Fibroblast of villous mesenchyme (primary cell): ENCODE measurements around the gene CHRNA4. TPM values are rescaled to one million over a fixed set of nuclear protein-coding genes. Genes with fewer than 3 reads are reported as not detected.

Source experiments
- DNase-seq: peaks from one replicate; pipeline ENCODE4 v3.0.0-alpha.2; 2010; ENCODE audit warnings: low read depth
- H3K4me3 ChIP-seq: 2 replicates; pipeline ENCODE4 v1.5.1; 2011; ENCODE audit warnings: low read depth, mild to moderate bottlenecking, low read length
- total RNA-seq: library from RNA; depleted of rRNA; stranded (reverse); fragments of >200 nt; gene quantifications from 2 replicates; pipeline ENCODE4 v1.2.3, GENCODE V29; 2012
- TF ChIP-seq, protein P1 (sequence below): IDR thresholded peaks from 2 replicates; pipeline ENCODE4 v1.5.1; 2012; ENCODE audit warnings: low read depth, mild to moderate bottlenecking, low read length; ENCODE audit not compliant: insufficient read depth

Gene CHRNA4
- total RNA-seq: not detected in 2 replicates

DNA sequence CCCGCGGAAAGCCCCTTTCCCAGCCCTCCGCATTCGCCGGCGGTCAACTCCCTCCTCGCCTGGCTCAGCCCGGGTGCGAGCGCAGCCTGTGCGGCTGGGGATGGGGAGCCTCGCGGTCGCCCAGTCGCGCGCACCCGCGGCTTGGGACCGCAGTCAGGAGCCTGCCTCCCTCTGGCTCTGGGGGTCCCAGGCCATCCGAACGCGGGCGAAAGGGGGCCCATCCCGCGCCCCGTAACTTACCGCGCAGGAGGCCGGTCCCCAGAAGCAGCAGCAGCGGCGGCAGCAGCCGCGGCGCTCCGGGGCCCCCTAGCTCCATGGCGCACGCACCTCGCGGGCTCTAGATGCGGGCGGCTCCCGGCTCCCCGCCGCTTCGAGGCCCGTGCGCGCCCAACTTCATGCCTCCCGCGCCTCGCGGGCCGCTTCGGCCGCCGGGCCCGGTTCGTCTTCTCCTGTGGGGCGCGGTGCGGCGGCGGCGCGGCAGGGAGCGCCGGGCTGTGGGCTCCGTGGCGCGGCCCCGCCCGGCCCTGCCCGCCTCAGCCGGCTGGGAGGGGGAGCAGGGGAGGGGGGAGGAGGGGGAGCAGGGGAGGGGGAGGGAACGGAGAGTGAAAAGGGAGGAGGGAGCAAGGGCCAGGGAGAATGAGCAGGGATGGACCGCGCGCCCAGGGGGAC is at the start of gene CHRNA4:
Gene CHRNA4, minus strand, starts transcription at position 500 of the 669 bp plus-strand sequence. Its CDS starts 184 bp downstream, at position 316.
- no peak for DNase-seq
- no peak within 1 kb of the TSS for H3K4me3 ChIP-seq
- TF ChIP-seq, protein P1, sequence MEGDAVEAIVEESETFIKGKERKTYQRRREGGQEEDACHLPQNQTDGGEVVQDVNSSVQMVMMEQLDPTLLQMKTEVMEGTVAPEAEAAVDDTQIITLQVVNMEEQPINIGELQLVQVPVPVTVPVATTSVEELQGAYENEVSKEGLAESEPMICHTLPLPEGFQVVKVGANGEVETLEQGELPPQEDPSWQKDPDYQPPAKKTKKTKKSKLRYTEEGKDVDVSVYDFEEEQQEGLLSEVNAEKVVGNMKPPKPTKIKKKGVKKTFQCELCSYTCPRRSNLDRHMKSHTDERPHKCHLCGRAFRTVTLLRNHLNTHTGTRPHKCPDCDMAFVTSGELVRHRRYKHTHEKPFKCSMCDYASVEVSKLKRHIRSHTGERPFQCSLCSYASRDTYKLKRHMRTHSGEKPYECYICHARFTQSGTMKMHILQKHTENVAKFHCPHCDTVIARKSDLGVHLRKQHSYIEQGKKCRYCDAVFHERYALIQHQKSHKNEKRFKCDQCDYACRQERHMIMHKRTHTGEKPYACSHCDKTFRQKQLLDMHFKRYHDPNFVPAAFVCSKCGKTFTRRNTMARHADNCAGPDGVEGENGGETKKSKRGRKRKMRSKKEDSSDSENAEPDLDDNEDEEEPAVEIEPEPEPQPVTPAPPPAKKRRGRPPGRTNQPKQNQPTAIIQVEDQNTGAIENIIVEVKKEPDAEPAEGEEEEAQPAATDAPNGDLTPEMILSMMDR: no peak

DNA sequence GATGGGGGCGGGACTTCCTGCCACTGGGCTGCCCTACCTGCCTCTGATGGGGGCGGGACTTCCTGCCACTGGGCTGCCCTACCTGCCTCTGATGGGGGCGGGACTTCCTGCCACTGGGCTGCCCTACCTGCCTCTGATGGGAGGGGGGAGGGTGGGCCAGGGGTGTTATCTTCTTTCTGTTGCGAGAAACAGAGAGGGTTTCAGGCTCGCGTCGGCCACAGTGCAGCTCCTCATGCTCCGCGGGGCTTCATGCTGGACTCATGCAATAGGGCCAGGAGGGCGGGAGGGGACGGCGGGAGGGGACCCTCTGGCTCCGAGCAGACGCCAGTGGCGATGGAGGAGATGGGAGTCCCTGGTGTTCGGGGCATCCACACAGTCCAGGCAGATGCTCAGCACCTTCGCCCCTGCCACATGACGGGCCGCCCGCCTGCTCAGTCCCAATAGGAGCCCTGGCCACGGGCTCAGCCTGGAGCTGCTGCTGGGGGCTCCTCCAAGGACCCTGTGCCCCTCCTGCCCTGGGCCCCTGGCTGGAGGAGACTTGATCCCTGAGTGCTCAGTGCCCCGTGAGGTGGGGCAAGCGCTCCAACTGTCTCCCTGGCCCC is 48.8 kb upstream of the CHRNA4 start:
- no peak overlapping the region for H3K4me3 ChIP-seq
- DNase-seq: no peak
- TF ChIP-seq, protein P1: no peak

DNA sequence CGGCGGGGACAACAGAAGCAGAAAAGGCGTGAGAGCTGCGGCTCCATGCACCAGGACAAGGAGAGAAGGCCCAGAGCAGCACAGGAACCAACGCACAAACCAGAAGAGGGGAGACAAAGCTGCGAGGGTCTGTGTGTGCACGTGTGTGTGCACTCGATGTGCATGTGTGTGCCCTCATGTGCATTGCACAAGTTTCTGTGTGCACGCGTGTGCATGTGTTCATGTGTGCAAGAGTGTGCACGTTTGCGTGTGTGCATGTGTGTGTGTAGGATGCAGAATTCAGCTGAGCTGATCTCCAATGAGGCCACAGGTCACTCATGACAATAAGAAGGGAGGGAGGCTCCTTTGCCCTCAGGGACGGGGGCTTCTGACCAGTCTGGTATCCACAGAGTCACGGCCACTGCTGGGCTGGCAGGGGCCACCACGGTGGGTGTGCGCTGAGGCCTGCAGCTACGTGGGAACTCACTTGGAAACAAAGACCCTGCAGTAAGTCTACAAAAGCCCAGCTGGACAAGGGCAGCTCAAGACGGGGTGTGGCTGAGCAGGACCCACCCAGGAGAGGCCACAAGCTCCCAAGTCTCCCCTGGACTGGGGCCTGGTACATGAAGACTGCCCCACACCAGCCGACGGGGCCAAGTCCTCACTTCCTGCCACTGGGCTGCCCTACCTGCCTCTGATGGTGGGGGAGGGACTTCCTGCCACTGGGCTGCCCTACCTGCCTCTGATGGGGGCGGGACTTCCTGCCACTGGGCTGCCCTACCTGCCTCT is 48.1 kb upstream of the CHRNA4 start:
- no peak for DNase-seq
- TF ChIP-seq, protein P1: no peak
- H3K4me3 ChIP-seq: no peak overlapping the region

DNA sequence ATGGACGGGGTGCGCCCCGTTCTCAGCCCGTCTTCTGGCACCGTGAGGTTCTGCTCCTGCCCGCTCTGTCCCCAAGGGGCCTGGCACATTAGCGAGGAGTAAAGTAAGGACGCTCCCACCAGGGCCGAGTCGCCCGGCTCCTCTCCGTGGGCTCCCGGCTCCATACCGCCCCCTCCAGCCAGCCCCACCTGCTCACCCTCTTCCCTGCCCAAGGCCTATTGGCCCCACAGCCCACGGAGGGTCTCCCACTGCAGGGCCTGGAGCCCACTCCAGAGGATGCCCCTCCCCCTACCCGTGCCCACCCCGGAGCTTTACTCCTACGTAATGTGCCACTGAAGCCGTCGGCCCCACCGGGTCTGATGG is 47.5 kb upstream of the CHRNA4 start:
- no peak overlapping the region for H3K4me3 ChIP-seq
- TF ChIP-seq, protein P1: no peak
- no peak for DNase-seq

- DNase-seq: no peak
- TF ChIP-seq, protein P1: no peak
- no peak overlapping the region for H3K4me3 ChIP-seq
These were observed 47.0 kb upstream of the CHRNA4 start for GRCh38 chr20:63407928-63408683.

DNA sequence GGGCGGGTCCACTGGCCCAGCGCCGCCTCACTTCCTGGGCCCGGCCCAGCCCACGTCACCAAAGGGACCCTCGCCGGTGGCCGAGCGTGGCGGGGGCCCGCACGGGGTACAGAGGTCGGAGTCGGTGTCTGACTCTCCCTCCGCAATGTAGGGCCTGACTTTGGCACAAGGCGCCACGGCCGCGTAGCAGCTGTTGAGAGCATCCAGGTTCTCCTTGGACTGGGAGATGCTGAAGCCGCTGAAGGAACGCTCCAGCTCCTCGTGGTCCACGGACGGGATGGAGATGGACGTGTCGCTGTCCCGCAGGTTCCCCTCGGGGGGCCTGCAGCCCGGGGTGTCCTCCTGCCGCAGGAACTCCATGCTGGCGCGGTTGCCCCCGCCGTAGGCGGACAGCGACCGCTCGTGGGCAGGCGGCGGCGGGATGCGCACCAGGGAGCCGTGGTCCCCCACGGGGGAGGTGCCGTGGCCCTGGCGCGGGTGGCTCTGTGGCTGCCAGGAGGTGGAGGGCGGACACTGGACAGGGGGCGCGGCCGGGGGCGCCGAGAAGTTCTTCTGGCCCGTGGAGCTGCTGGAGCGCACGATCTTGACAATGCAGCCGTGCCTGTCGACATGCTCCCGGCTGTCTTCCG is 45.6 kb upstream of the CHRNA4 start:
- TF ChIP-seq, protein P1: no peak
- no peak for DNase-seq
- H3K4me3 ChIP-seq: no peak overlapping the region
